Neutrophil (primary cell): ENCODE results near the gene MOCS2.

Experiments
- H3K27ac ChIP-seq: fragments of 200-600 bp; sonication (generic); 2 replicates; pipeline ENCODE4 v1.5.1; 2016; ENCODE audit warnings: mild to moderate bottlenecking, moderate library complexity
- H3K27me3 ChIP-seq: fragments of 200-600 bp; sonication (generic); 2 replicates; pipeline ENCODE4 v1.6.0; 2016; ENCODE audit warnings: mild to moderate bottlenecking
- H3K36me3 ChIP-seq: fragments of 200-600 bp; sonication (generic); 2 replicates; pipeline ENCODE4 v1.5.1; 2017
- H3K4me1 ChIP-seq, 2 experiments: fragments of 200-600 bp in 1 of 2; sonication (generic) in 1 of 2; 1 replicate in 1 of 2; 2 replicates in 1 of 2; pipeline versions ENCODE4 v1.5.1 to v1.6.1; 2013 to 2016; ENCODE audit warnings: low read depth in 1 of 2, low read length in 1 of 2, mild to moderate bottlenecking in 1 of 2, moderate library complexity in 1 of 2; ENCODE audit not compliant: control insufficient read depth in 1 of 2, insufficient read depth in 1 of 2
- H3K4me3 ChIP-seq, 2 experiments: fragments of 200-600 bp in 1 of 2; sonication (generic) in 1 of 2; 1 replicate in 1 of 2; 2 replicates in 1 of 2; pipeline ENCODE4 v1.5.1; 2013 to 2016; ENCODE audit warnings: low read depth in 1 of 2, low read length in 1 of 2, mild to moderate bottlenecking in 1 of 2, moderate library complexity in 1 of 2
- H3K9me3 ChIP-seq: fragments of 200-600 bp; sonication (generic); 2 replicates; pipeline ENCODE4 v1.5.1; 2016
- TF ChIP-seq, protein P1 (sequence below): fragments of 200-600 bp; sonication (generic); IDR thresholded peaks from 2 replicates; pipeline ENCODE4 v1.5.1; 2016; ENCODE audit warnings: antibody characterized with exemption

The MOCS2 gene

DNA sequence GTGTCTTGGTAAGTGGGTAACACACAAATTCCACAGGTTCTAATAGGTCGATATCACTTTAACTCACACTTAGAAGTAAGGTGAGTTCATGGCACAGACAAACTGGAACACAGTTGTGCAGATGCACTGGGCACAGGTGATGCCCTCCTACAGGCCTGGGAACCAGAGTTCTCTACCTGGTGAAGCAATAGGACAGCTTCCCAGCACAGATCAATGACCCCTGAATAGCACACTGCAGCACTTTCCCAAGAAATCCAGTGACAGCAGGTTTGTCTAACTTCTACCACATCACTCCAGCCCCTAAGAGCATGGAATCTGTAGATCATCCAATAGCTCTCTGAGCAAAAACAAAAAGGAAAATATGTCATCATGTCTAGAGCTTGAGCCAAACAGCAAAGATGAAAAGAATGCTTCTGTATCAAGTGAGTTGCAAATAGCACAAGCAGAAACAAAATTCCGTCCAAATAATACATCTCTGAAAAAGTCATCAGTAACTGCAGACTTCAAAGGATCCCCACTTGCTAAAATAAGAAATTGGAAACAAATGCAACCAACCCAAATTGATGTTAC lies 33.5 kb downstream of the MOCS2 start:
- H3K27me3 ChIP-seq: no peaks in the 10 kb centered on the region
- TF ChIP-seq, protein P1, sequence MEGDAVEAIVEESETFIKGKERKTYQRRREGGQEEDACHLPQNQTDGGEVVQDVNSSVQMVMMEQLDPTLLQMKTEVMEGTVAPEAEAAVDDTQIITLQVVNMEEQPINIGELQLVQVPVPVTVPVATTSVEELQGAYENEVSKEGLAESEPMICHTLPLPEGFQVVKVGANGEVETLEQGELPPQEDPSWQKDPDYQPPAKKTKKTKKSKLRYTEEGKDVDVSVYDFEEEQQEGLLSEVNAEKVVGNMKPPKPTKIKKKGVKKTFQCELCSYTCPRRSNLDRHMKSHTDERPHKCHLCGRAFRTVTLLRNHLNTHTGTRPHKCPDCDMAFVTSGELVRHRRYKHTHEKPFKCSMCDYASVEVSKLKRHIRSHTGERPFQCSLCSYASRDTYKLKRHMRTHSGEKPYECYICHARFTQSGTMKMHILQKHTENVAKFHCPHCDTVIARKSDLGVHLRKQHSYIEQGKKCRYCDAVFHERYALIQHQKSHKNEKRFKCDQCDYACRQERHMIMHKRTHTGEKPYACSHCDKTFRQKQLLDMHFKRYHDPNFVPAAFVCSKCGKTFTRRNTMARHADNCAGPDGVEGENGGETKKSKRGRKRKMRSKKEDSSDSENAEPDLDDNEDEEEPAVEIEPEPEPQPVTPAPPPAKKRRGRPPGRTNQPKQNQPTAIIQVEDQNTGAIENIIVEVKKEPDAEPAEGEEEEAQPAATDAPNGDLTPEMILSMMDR: no peak
- H3K9me3 ChIP-seq: no peaks in the 10 kb centered on the region
- H3K4me1 ChIP-seq: no peaks in the 10 kb centered on the region
- no peak overlapping the region for H3K27ac ChIP-seq
- H3K36me3 ChIP-seq: no peaks in the 10 kb centered on the region
- H3K4me3 ChIP-seq: no peak overlapping the region

DNA sequence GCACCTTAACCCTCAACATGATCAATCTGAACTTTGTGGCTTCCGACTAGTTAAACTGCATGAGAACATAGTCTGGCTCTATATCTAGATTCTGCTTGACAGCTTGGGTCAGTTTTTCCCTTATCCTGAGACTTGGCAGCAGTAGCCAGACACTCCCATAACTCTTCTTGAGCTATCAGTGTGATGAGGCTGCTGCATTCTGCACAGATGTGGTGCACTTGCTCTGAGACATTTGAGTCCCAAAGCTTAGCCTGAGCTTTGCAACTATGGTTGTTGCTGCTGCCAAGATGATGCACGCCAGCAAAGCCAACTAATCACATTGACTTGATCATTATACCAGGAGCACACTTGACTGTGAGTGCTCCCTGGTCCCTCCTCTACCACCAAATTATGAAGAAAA lies 36.2 kb downstream of the MOCS2 start:
- no peak overlapping the region for H3K27ac ChIP-seq
- H3K9me3 ChIP-seq: no peaks in the 10 kb centered on the region
- no peaks in the 10 kb centered on the region for H3K4me1 ChIP-seq
- no peak overlapping the region for H3K4me3 ChIP-seq
- H3K36me3 ChIP-seq: no peaks in the 10 kb centered on the region
- H3K27me3 ChIP-seq: no peaks in the 10 kb centered on the region
- TF ChIP-seq, protein P1: no peak

DNA sequence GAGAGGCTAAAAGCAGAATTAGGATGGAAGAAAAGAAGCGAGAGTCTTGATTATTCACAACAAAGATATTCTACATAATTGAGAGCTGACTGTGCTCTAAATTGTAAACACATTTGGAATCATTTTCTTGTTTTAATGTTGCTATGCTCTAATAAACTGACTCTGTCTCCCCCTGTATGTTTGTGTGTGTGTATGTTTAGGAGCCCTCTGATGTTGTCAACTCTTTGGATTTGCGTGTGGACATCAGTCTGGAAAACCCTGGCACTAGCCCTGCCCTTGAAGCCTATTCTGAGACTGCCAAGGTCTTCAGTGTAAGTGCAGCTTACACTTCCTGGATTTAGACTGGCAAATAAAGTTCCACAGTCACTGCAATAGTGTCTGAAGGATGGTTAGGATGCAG lies 37.8 kb downstream of the MOCS2 start:
- H3K4me3 ChIP-seq: no peak overlapping the region
- TF ChIP-seq, protein P1: no peak
- no peaks in the 10 kb centered on the region for H3K4me1 ChIP-seq
- H3K9me3 ChIP-seq: no peaks in the 10 kb centered on the region
- H3K27me3 ChIP-seq: no peaks in the 10 kb centered on the region
- no peak overlapping the region for H3K27ac ChIP-seq
- H3K36me3 ChIP-seq: no peaks in the 10 kb centered on the region

GRCh38 chr5:53071298-53071697 lies 38.3 kb downstream of the MOCS2 start:
- no peaks in the 10 kb centered on the region for H3K4me1 ChIP-seq
- H3K36me3 ChIP-seq: no peaks in the 10 kb centered on the region
- no peaks in the 10 kb centered on the region for H3K27me3 ChIP-seq
- TF ChIP-seq, protein P1: no peak
- H3K9me3 ChIP-seq: no peaks in the 10 kb centered on the region
- no peak overlapping the region for H3K27ac ChIP-seq
- no peak overlapping the region for H3K4me3 ChIP-seq

GRCh38 chr5:53069626-53070025 lies 39.9 kb downstream of the MOCS2 start:
- Histone ChIP-seq H3K4me1 (no peaks in the 10 kb centered on the region), H3K4me3 (no peak overlapping the region), H3K9me3 (no peaks in the 10 kb centered on the region), H3K36me3 (no peaks in the 10 kb centered on the region), H3K27me3 (no peaks in the 10 kb centered on the region), H3K27ac (no peak overlapping the region)
- TF ChIP-seq, protein P1: no peak
